Head of caudate nucleus (tissue), 42 donors: ENCODE data around the gene TRAF3IP1.
"Not testable (repeated sequence)": the region's sequence is repeated elsewhere in the genome, so short reads cannot be mapped to it uniquely, and the experiment has no call there.

Experiments used
- DNase-seq, 42 donors: peaks; one replicate each; pipeline versions ENCODE4 v3.0.0 to v3.0.0-alpha.2; 2020 to 2021; ENCODE audit warnings: mixed read lengths in 7 of 42
- intact Hi-C: fragments of 100-400 bp; cut with DNase I; formaldehyde crosslinking; loops from one replicate; pipeline ENCODE4 v1.15.0; 2022

The TRAF3IP1 gene

GRCh38 chr2:238305092-238305862 lies 15.0 kb upstream of the TRAF3IP1 start:
- intact Hi-C loops = no loop called here
- DNase-seq = peak in 2 of 42 donors; percentile 0 to 26

- intact Hi-C loops = no loop called here
- no peak for DNase-seq
Observed at GRCh38 chr2:238305965-238306671, 14.2 kb upstream of the TRAF3IP1 start.

GRCh38 chr2:238306672-238306998 lies 13.7 kb upstream of the TRAF3IP1 start:
- intact Hi-C loops = no loop called here
- no peak for DNase-seq

GRCh38 chr2:238308177-238308576 lies 12.1 kb upstream of the TRAF3IP1 start:
- intact Hi-C loops = no loop called here
- peak in 1 of 42 donors; percentile 9 for DNase-seq

GRCh38 chr2:238310721-238311120 lies 9.6 kb upstream of the TRAF3IP1 start:
- DNase-seq = peak in 2 of 42 donors; percentile 9 to 25
- intact Hi-C loops = not testable (repeated sequence)

- intact Hi-C loops = no loop called here
- DNase-seq = peak in 2 of 42 donors; percentile 1 to 21
Observed at GRCh38 chr2:238313289-238313990, 6.9 kb upstream of the TRAF3IP1 start.

- peak in 2 of 42 donors; percentile 1 to 18 for DNase-seq
- intact Hi-C loops = no loop called here
Observed at GRCh38 chr2:238313991-238314350, 6.3 kb upstream of the TRAF3IP1 start.

GRCh38 chr2:238314576-238314975 lies 5.7 kb upstream of the TRAF3IP1 start:
- peak in 3 of 42 donors; percentile 0 to 21 (median 19) for DNase-seq
- intact Hi-C loops = no loop called here

GRCh38 chr2:238315031-238315595 lies 5.2 kb upstream of the TRAF3IP1 start:
- intact Hi-C loops = no loop called here
- peak in 3 of 42 donors; percentile 10 to 33 (median 28) for DNase-seq

- peak in 20 of 42 donors; percentile 9 to 56 (median 20) for DNase-seq
- intact Hi-C loops = loop anchor here (2.0 kb wide), 1 partner anchor 32 kb away; the partner anchor contains the start of gene PER2
Observed at GRCh38 chr2:238320648-238321281, 447 bp downstream of the TRAF3IP1 start.

GRCh38 chr2:238321467-238321866 lies 1.1 kb downstream of the TRAF3IP1 start:
- DNase-seq = peak in 4 of 42 donors; percentile 4 to 28 (median 17)
- intact Hi-C loops = loop anchor here (2.0 kb wide), 1 partner anchor 33 kb away; the partner anchor contains the start of gene PER2

- intact Hi-C loops = no loop called here
- DNase-seq = peak in 4 of 42 donors; percentile 6 to 36 (median 13)
Observed at GRCh38 chr2:238322001-238322411, 1.7 kb downstream of the TRAF3IP1 start.

GRCh38 chr2:238324248-238324647 lies 3.9 kb downstream of the TRAF3IP1 start:
- DNase-seq, intact Hi-C loops: not testable (repeated sequence)

- intact Hi-C loops = no loop called here
Observed at GRCh38 chr2:238325694-238326093, 5.4 kb downstream of the TRAF3IP1 start.

GRCh38 chr2:238326801-238327365 lies 6.6 kb downstream of the TRAF3IP1 start:
- intact Hi-C loops = no loop called here
- DNase-seq = peak in 1 of 42 donors; percentile 4

More at GRCh38 chr2:238325694-238326093, 5.4 kb downstream of the TRAF3IP1 start:
- DNase-seq = no peak

GRCh38 chr2:238327751-238328150 lies 7.4 kb downstream of the TRAF3IP1 start:
- no peak for DNase-seq
- intact Hi-C loops = no loop called here

GRCh38 chr2:238330391-238330790 lies 10.1 kb downstream of the TRAF3IP1 start:
- DNase-seq = no peak
- intact Hi-C loops = no loop called here

GRCh38 chr2:238331916-238332315 lies 11.6 kb downstream of the TRAF3IP1 start:
- intact Hi-C loops = no loop called here

GRCh38 chr2:238334885-238335284 lies 14.6 kb downstream of the TRAF3IP1 start:
- no peak for DNase-seq
- intact Hi-C loops = no loop called here

More at GRCh38 chr2:238331916-238332315, 11.6 kb downstream of the TRAF3IP1 start:
- DNase-seq = no peak
